ENCODE results near the gene VPS11.

- TF ChIP-seq CTCF (IDR thresholded peaks at IDR 0.05 in 4 of 5, conservative IDR thresholded peaks at IDR 0.05 in 1 of 5) (no peak), POLR2A (IDR thresholded peaks at IDR 0.05) (peak; percentile 20 to 49)
These were observed 17.2 kb downstream of the VPS11 start, which contains the start of gene HMBS for GRCh38 chr11:119084663-119085436.
